HG03432 (cell line): Measurements from ENCODE around the gene CEP78.

Experiments
- ATAC-seq: cut with Tn5 transposase; IDR thresholded peaks from one replicate; pipeline ENCODE4 v1.9.1; 2021; ENCODE audit warnings: mild to moderate bottlenecking, moderate library complexity; ENCODE audit not compliant: unreplicated experiment

Gene CEP78

GRCh38 chr9:78303377-78304062 lies 67.6 kb downstream of the CEP78 start:
- ATAC-seq: no peak

DNA sequence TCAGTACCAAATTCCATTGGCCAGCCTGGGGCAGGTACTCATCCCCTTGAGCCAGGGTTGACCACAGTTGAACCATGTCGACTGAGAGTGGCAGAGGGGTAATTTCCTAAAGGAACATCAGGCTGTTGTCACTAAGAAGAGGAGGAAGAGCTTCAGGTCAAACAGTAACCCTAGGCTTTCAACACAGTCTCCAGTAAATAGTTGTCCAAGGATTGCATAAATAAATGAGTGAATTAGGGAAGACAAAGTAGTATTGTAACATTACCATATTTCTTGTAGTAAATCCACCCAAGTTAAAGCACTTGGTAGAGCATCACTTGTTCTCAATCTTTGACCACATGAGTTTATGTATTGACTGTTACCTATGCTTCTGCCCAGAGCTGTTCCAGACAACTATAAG lies 68.5 kb downstream of the CEP78 start:
- ATAC-seq: no peak

DNA sequence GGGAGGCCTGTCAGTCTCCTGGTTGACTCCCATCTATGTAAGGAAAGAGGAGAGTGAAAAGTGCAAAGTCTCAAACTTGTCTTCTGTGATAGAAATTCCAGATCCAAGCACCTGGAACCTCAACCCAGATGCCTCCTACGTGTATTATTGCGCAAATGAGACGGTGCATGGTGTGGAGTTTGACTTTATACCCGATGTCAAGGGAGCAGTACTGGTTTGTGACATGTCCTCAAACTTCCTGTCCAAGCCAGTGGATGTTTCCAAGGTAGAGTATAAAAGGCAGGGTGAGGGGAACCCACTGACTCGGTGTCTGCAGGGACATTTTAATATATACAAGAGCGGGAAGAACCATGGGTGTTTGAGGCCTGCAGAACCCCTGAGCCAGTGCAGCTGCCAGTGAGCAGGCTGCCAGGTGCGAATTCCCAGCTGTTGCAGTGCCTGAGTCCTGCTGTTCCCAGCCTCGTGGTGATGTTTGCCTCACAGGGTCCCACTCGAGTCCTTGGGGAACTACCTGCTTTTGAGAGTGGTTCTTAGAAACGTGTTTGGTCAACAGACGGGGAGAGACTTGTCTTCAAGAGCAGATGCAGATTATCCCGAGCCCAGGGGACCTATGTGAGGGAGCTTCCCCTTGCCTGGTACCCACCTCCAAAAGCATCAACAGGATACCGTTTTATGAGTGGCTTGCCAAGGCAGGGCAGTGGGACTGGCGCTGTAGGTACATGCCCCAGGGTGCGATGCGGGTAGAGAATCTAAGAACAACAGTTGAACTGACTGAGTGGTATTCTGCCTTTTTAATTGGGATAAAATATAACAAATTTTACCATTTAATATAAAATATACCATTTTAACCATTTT lies 70.6 kb downstream of the CEP78 start:
- ATAC-seq: no peak

DNA sequence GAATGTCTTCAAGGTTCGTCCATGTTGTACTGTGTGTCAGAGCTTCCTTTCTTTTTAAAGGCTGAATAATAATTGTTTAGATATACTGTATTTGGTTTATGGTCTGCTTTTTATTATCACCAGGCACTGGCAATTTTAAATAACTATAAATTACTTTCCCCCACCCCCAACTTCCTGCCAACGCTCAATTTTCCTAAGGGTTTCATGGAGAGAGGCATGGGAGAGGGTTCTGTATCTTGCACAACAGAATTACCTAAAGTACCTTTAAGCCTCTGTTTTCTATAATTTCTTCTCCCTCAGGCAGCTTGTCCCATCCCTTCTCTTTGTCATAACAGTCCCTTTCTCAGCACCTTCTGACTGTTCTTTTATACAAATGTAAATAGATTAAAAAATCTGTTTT lies 71.5 kb downstream of the CEP78 start:
- ATAC-seq: no peak

GRCh38 chr9:78309066-78309465 lies 73.2 kb downstream of the CEP78 start:
- ATAC-seq: no peak

- ATAC-seq: no peak
Measured at GRCh38 chr9:78311075-78311474, 75.2 kb downstream of the CEP78 start.

DNA sequence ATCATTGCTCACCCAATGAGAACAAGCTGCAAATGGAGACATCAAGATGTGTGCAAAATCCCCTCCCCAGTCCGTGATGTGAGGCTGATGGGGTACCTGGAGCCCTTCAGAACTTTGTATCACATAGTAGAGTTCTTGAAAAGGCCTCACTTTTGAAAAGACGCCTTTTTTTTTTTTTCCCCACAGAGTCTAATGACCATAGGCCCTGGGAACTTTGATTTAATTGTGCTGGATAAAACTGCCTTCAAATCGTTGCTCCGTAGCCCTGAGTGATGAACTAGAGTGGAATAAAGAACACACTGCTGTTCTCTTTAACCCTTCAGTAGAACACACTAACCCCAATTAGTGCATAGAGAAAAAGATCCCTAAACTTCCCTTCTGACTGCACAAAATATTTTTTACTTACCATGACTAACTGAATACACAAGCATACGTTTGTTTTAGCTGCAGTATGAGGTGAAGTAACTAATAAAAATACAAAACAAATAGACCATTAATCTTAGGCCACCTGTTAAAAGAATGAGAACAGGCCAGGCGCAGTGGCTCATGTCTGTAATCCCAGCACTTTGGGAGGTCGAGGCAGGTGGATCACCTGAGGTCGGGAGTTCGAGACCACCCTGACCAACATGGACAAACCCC lies 76.1 kb downstream of the CEP78 start:
- no peak for ATAC-seq

DNA sequence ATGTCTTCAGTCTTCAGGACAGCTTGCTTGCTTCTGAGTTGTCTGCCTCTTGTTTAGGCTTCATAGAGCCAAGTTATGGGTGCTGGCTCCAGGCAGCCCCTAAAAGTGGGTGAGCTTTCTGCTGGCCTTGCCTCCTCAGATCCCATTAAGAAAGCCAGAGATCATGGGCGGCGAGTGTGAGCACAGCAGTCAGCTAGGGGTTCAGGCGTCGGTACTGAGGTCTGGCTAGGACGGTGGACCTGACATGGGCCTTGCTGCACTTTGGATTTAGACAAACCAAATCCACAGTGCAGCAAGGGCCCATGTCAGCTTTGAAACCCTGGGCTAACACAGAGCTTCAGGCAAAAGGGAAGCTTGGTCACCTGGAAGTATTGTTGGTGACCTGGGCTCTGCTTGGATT lies 78.7 kb downstream of the CEP78 start:
- ATAC-seq: no peak

- ATAC-seq: no peak
Measured at GRCh38 chr9:78314953-78315870, 79.3 kb downstream of the CEP78 start.

DNA sequence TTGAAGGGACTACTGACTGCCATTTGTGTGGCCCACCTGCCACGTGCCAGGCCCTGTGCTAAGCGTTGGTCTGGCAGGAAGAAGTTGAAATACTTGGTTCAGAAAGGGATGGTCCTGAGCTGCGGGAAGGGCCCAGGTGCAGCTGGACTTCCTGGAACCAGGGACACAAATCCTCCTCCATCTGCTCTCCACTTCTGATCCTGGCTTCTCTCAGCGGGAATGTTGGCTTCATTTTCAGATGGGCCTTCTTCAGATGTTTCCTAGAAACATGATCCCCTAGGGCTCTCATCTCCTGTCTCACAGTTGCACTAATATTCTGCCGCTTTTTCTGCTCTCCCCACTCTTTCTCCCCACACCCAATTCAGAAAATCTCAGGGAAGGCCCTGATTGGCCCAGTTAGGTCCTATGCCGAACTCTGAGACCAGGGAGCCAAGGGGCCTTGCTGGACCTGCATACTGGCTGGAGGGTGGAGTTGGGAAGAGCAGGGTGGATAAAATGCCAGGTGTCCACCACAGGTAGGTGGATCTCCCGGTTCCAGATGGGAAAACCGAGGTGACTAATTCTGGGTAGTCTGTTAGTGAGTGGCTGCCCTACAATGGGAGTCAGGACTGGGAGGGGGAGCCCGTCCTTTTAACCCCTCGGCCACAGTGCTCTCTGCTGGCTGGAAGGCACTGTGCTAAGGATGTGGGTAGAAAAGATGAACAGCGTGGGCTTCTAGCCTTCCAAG lies 80.5 kb downstream of the CEP78 start:
- ATAC-seq: no peak

- no peak for ATAC-seq
Measured at GRCh38 chr9:78319197-78320029, 83.5 kb downstream of the CEP78 start.

GRCh38 chr9:78320030-78320693 lies 84.3 kb downstream of the CEP78 start:
- no peak for ATAC-seq

GRCh38 chr9:78320875-78321496 lies 85.1 kb downstream of the CEP78 start:
- no peak for ATAC-seq

DNA sequence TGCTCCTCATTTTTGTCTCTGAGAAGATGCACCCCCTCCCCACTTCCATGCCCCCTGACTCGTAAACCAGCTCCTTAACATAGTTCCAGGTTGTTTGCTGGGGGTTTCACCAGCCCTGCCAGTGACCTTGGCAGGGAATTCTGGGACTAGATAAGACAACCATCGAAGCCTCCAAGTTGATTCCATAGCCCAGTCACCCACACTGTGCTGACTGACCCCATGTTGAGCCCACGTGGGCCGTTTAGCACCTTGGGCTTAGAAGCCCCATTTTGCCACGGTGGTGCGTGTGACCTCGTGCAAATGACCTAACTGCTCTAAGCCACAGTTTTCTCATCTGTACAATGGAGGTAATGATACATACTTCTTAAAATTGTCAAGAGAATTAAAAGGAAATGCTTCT lies 85.6 kb downstream of the CEP78 start:
- ATAC-seq: no peak

DNA sequence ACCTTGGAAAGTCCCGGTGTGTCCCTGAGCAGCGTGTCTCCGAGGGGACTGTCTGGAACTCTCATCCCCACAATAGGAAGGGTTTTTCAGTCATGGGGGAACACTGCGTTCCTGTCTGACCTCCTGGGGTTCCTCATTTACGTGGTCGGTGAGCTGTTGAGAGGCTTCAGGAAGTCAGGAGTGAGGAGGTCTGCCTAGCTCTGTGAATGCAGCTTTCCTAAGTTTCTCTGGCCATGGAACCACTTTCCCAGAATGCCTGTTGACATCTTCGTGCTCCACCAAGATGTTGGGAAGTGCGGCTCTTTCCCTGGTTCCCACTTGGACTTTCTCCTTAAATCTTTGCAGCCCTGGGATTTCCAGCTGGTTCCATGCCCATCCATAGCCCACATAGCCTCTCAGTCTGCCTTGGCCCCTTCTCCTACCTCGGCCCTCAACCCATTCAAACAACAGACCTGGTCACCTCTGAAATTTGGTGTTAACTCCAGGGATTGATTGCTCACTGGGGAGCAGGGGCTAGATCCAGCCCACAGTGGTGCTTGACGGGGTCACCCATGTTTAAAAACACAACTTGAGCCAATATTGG lies 88.3 kb downstream of the CEP78 start:
- no peak for ATAC-seq

GRCh38 chr9:78324682-78325081 lies 88.8 kb downstream of the CEP78 start:
- ATAC-seq: no peak

DNA sequence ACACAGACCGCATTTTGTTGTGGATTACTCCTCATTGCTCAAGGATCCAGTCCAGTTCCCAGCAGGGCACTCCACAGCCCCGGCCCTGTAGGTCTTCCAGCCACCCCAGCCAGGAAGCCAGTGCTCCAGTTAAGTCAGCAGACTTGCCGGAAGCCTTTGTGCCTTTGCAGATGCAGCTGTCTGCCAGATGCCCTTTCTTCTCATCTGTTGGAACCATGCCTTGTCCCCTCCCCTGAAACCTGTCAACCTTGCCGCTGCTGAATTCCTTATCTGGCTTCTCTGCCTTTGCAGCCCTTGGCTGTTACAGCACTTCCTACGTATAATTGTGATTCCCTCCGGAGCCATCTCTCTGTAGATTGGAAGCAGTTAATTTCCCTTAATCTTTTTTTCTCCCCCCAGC lies 89.5 kb downstream of the CEP78 start:
- ATAC-seq: no peak

GRCh38 chr9:78325846-78326360 lies 90.0 kb downstream of the CEP78 start:
- no peak for ATAC-seq
